ENCODE measurements around the gene ZMYM4.
A peak's percentile ranks its signal among the peaks of the same experiment; 100 is the strongest.
"Not testable (repeated sequence)": the region's sequence is repeated elsewhere in the genome, so short reads cannot be mapped to it uniquely, and the experiment has no call there.

ZMYM4 gene

GRCh38 chr1:35324486-35324885 is 56.0 kb downstream of the ZMYM4 start:
- intact Hi-C loops (cut with DNase I; ENCODE audit: low total_unique reads): no loop called here
- Histone ChIP-seq H3K27ac (peak overlapping the region in 1 of 2 donors; percentile 40), H3K9me3 (no peaks in the 10 kb centered on the region), H3K27me3 (no peaks in the 10 kb centered on the region), H3K4me3 (no peak overlapping the region), H3K4me1 (peaks cover 0 to 41% (median 15%) of the 10 kb centered on the region in 4 donors), H3K36me3 (peaks cover 0 to 15% (median 7%) of the 10 kb centered on the region in 3 donors)
- no peak for DNase-seq
- no peak for TF ChIP-seq CTCF (IDR thresholded peaks at IDR 0.05)

GRCh38 chr1:35326246-35326866 is 57.8 kb downstream of the ZMYM4 start:
- intact Hi-C loops (cut with DNase I; ENCODE audit: low total_unique reads): no loop called here

DNA sequence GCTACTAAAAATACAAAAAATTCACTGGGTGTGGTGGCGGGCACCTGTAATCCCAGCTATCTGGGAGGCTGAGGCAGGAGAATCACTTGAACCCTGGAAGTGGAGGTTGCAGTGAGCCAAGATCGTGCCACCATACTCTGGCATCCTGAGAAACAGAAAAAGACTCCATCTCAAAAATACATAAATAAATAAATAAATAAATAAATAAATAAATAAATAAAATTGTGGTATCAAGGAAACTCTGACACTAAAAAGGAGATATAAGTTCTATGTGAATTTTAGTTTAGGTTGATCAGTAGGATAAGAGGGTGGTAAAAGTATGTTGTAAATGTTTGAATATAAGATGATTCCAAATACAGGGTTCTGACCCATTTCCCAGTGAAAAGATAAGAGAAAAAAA is 63.1 kb downstream of the ZMYM4 start:
- H3K4me3 ChIP-seq; H3K4me1 ChIP-seq; DNase-seq; intact Hi-C loops (cut with DNase I; ENCODE audit: low total_unique reads); H3K9me3 ChIP-seq; H3K27ac ChIP-seq; H3K27me3 ChIP-seq: not testable (repeated sequence)
- peaks cover 0 to 12% (median 5%) of the 10 kb centered on the region in 3 donors for H3K36me3 ChIP-seq

More at GRCh38 chr1:35326246-35326866, 57.8 kb downstream of the ZMYM4 start:
- Histone ChIP-seq H3K27me3 (no peaks in the 10 kb centered on the region), H3K27ac (no peak overlapping the region), H3K4me3 (no peak overlapping the region), H3K9me3 (no peaks in the 10 kb centered on the region), H3K4me1 (peaks cover 0 to 28% (median 4%) of the 10 kb centered on the region in 4 donors), H3K36me3 (peaks cover 0 to 15% (median 7%) of the 10 kb centered on the region in 3 donors)
- TF ChIP-seq CTCF (IDR thresholded peaks at IDR 0.05): no peak
- DNase-seq: no peak

DNA sequence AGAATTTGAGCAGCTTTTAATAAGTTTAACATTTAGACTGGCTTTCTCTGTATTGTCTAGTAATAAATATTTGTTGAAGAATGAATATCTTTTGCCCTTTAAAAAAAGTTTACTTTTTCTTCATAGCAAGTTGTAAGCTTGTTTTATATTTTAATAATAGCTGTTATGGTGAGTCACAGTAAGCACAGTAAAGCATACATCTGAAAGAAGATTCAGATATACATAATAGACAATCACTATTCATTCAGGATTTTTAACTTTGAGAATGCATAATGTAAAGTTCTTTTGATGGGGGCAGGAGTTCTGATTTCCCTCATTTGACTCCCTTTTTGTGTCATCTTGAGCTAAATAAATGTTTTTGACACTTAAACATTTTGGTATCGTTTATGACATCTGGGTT is 66.0 kb downstream of the ZMYM4 start:
- H3K4me3 ChIP-seq: no peak overlapping the region
- no peaks in the 10 kb centered on the region for H3K27me3 ChIP-seq
- H3K4me1 ChIP-seq: no peaks in the 10 kb centered on the region
- H3K27ac ChIP-seq: no peak overlapping the region
- no peaks in the 10 kb centered on the region for H3K36me3 ChIP-seq
- no peak for TF ChIP-seq CTCF (IDR thresholded peaks at IDR 0.05)
- H3K9me3 ChIP-seq: no peaks in the 10 kb centered on the region
- DNase-seq: no peak
- intact Hi-C loops (cut with DNase I; ENCODE audit: low total_unique reads): no loop called here

- DNase-seq: no peak
- intact Hi-C loops (cut with DNase I; ENCODE audit: low total_unique reads): no loop called here
- TF ChIP-seq CTCF (IDR thresholded peaks at IDR 0.05): no peak
Observed at GRCh38 chr1:35340519-35340918, 72.0 kb downstream of the ZMYM4 start.

DNA sequence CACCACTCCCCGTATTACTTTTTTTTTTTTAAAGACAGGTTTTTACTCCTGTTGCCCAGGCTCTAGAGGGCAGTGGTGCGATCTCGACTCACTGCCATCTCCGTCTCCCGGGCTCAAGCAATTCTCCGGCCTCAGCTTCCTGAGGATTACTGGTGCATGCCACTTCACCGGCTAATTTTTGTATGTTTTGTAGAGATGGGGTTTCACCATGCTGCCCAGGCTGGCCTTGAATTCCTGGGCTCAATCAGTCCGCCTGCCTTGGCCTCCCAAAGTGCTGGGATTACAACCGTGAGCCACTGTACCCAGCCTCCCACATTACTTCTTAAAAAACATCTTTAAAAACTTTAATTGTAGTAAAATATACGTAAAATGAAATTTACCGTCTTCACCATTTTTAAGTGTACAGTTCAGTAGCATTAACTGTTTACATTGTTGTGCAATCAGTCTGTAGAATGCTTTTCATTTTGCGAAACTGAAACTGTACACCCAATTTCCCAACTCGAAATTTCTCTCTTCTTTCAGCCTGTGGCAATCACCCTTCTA is 77.0 kb downstream of the ZMYM4 start:
- Histone ChIP-seq H3K36me3 (no peaks in the 10 kb centered on the region), H3K9me3 (no peaks in the 10 kb centered on the region), H3K27me3 (no peaks in the 10 kb centered on the region), H3K4me3 (no peak overlapping the region), H3K4me1 (peaks cover 0 to 8% (median 0%) of the 10 kb centered on the region in 4 donors), H3K27ac (no peak overlapping the region)
- TF ChIP-seq CTCF (IDR thresholded peaks at IDR 0.05): no peak
- intact Hi-C loops (cut with DNase I; ENCODE audit: low total_unique reads): no loop called here
- no peak for DNase-seq

More at GRCh38 chr1:35340519-35340918, 72.0 kb downstream of the ZMYM4 start:
- H3K4me1 ChIP-seq: peaks cover 0 to 8% (median 0%) of the 10 kb centered on the region in 4 donors
- H3K36me3 ChIP-seq: no peaks in the 10 kb centered on the region
- H3K4me3 ChIP-seq: no peak overlapping the region
- H3K27ac ChIP-seq: no peak overlapping the region
- no peaks in the 10 kb centered on the region for H3K27me3 ChIP-seq
- no peaks in the 10 kb centered on the region for H3K9me3 ChIP-seq

Data from tibial artery (tissue), 4 donors.